ENCODE data around the gene GPR139.

Gene GPR139

DNA sequence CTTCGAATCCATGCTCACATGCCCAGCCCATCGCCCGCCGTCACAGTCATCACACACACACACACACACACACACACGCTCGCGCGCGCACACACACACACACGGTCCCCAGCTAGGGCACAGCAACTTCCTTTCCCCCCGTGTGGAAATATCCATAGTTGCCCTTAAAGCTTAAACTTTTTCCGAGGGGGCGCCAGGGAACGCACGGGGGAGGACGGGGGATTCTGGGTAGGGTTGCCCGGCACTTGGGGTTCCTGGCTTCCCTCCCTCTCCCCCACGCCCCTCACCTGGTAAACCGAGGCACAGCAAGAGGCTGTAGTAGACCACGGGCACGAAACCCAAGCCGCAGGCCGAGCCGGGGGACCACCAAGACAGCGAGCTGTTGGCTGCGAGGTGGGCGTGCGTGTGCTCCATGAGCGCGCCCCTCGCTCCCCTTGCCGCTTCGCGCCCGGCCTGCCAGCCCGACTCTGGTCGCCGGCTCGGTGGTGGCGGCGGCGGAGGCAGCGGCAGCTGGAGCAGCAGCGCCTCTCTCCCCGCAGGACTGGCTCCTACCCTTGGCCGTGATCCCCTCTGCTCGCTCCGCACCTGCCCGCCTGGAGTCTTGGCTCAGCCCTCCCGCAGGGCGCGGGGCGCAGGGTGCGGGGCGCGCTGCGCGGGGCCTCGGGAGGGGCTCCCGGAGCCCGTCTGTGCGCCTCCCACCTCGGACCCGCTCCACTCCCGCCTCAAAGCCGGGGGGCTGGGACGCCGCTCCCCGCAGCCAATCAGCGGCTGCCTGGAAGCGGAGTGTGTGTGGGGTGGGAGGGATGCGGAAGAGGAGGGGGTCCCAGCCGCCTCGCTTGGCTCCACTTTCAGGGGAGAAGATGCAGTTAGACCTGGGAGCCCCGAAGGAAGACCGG lies at the start of gene GPR139:
Gene GPR139, minus strand, starts transcription at position 688 of the 896 bp plus-strand sequence. Its CDS starts 274 bp downstream, at position 414.
- Histone ChIP-seq H3K4me3 (ENCODE audit: low read length) (no peak within 1 kb of the TSS), H3K27me3 (ENCODE audit: control insufficient read depth, low read length) (no peaks in the 10 kb centered on the region)

DNA sequence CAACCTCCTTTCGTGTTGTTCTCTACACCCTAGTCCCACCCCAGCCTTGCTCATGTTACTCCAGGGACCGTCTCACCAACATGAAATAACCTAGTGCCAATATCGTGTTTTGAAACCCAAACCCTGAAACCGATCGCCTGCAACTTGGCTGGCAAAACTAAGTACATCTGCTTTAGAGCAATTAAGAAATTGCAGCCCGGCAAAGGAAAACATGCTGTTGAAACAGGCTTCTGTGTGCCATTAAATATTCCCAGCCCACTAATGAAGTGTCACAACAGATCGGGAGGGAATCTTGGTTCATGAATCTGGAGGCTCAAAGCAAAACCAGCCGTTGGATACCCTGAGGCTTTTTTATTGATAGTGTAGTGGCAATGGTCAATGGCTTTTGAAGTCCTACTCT lies 48.3 kb upstream of the GPR139 start:
- TF ChIP-seq, protein P1, sequence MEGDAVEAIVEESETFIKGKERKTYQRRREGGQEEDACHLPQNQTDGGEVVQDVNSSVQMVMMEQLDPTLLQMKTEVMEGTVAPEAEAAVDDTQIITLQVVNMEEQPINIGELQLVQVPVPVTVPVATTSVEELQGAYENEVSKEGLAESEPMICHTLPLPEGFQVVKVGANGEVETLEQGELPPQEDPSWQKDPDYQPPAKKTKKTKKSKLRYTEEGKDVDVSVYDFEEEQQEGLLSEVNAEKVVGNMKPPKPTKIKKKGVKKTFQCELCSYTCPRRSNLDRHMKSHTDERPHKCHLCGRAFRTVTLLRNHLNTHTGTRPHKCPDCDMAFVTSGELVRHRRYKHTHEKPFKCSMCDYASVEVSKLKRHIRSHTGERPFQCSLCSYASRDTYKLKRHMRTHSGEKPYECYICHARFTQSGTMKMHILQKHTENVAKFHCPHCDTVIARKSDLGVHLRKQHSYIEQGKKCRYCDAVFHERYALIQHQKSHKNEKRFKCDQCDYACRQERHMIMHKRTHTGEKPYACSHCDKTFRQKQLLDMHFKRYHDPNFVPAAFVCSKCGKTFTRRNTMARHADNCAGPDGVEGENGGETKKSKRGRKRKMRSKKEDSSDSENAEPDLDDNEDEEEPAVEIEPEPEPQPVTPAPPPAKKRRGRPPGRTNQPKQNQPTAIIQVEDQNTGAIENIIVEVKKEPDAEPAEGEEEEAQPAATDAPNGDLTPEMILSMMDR (IDR thresholded peaks at IDR 0.05; ENCODE audit: low read depth, low read length, poor library complexity, severe bottlenecking) = no peak
- TF ChIP-seq EZH2phosphoT487 (IDR thresholded peaks at IDR 0.05; ENCODE audit: borderline replicate concordance, low read length) = no peak
- H3F3A ChIP-seq (ENCODE audit: control insufficient read depth, insufficient read depth) = no peaks in the 10 kb centered on the region
- H4K20me1 ChIP-seq (ENCODE audit: control insufficient read depth, insufficient read depth, low read depth, low read length) = no peaks in the 10 kb centered on the region
- no peak overlapping the region for H3K27ac ChIP-seq (ENCODE audit: low read depth, low read length)
- H3K36me3 ChIP-seq (ENCODE audit: control insufficient read depth, low read length) = no peaks in the 10 kb centered on the region
- H3K79me2 ChIP-seq (ENCODE audit: control insufficient read depth, low read length) = no peaks in the 10 kb centered on the region
- H3K4me3 ChIP-seq (ENCODE audit: low read length) = no peak overlapping the region
- H3K9me2 ChIP-seq (replicated peaks; ENCODE audit: control insufficient read depth, low read length) = no peaks in the 10 kb centered on the region
- H3K27me3 ChIP-seq (ENCODE audit: control insufficient read depth, low read length) = no peaks in the 10 kb centered on the region
- H3K4me1 ChIP-seq (ENCODE audit: control insufficient read depth, low read length) = no peaks in the 10 kb centered on the region
- H3K9me3 ChIP-seq (ENCODE audit: control insufficient read depth, insufficient read depth, low read length) = no peaks in the 10 kb centered on the region
- H3K4me2 ChIP-seq (ENCODE audit: low read length) = no peak overlapping the region

More for the DNA sequence above, at the start of gene GPR139:
- Histone ChIP-seq H3K9me2 (replicated peaks; ENCODE audit: control insufficient read depth, low read length) (no peaks in the 10 kb centered on the region), H3K4me2 (ENCODE audit: low read length) (no peak within 1 kb of the TSS), H3K27ac (ENCODE audit: low read depth, low read length) (no peak within 1 kb of the TSS), H4K20me1 (ENCODE audit: control insufficient read depth, insufficient read depth, low read depth, low read length) (no peaks in the 10 kb centered on the region), H3K79me2 (ENCODE audit: control insufficient read depth, low read length) (no peaks in the 10 kb centered on the region), H3F3A (ENCODE audit: control insufficient read depth, insufficient read depth) (no peaks in the 10 kb centered on the region), H3K36me3 (ENCODE audit: control insufficient read depth, low read length) (no peaks in the 10 kb centered on the region), H3K4me1 (ENCODE audit: control insufficient read depth, low read length) (no peaks in the 10 kb centered on the region), H3K9me3 (ENCODE audit: control insufficient read depth, insufficient read depth, low read length) (no peaks in the 10 kb centered on the region)
- no peak for TF ChIP-seq EZH2phosphoT487 (IDR thresholded peaks at IDR 0.05; ENCODE audit: borderline replicate concordance, low read length)
- TF ChIP-seq, protein P1 (IDR thresholded peaks at IDR 0.05; ENCODE audit: low read depth, low read length, poor library complexity, severe bottlenecking) = no peak

- H3F3A ChIP-seq (ENCODE audit: control insufficient read depth, insufficient read depth) = no peaks in the 10 kb centered on the region
- H3K27me3 ChIP-seq (ENCODE audit: control insufficient read depth, low read length) = no peaks in the 10 kb centered on the region
- no peaks in the 10 kb centered on the region for H4K20me1 ChIP-seq (ENCODE audit: control insufficient read depth, insufficient read depth, low read depth, low read length)
- no peaks in the 10 kb centered on the region for H3K9me2 ChIP-seq (replicated peaks; ENCODE audit: control insufficient read depth, low read length)
- H3K4me3 ChIP-seq (ENCODE audit: low read length) = no peak overlapping the region
- no peaks in the 10 kb centered on the region for H3K9me3 ChIP-seq (ENCODE audit: control insufficient read depth, insufficient read depth, low read length)
- H3K4me1 ChIP-seq (ENCODE audit: control insufficient read depth, low read length) = no peaks in the 10 kb centered on the region
- no peak overlapping the region for H3K27ac ChIP-seq (ENCODE audit: low read depth, low read length)
- no peak overlapping the region for H3K4me2 ChIP-seq (ENCODE audit: low read length)
- H3K36me3 ChIP-seq (ENCODE audit: control insufficient read depth, low read length) = no peaks in the 10 kb centered on the region
- no peaks in the 10 kb centered on the region for H3K79me2 ChIP-seq (ENCODE audit: control insufficient read depth, low read length)
- TF ChIP-seq, protein P1 (IDR thresholded peaks at IDR 0.05; ENCODE audit: low read depth, low read length, poor library complexity, severe bottlenecking) = no peak
- TF ChIP-seq EZH2phosphoT487 (IDR thresholded peaks at IDR 0.05; ENCODE audit: borderline replicate concordance, low read length) = no peak
Observed at GRCh38 chr16:20114356-20114755, 40.7 kb upstream of the GPR139 start.
